H1 (cell line): ENCODE data around the gene POLR3F. TPM values are rescaled to one million over a fixed set of nuclear protein-coding genes. Genes with fewer than 3 reads are reported as not detected.

Source experiments
- CTCF ChIA-PET: fragments of 300-600 bp; sonication (Branson Sonifier 250); formaldehyde crosslinking; loops from one replicate; lab custom pipeline; 2021; ENCODE audit not compliant: partially characterized antibody; lab: Charles Lee
- POLR2A ChIA-PET: fragments of 300-600 bp; sonication (Branson Sonifier 250); formaldehyde crosslinking; loops from one replicate; lab custom pipeline; 2021; ENCODE audit warnings: inconsistent platforms; ENCODE audit not compliant: partially characterized antibody; lab: Charles Lee
- DNase-seq, 2 experiments: peaks; one replicate each; pipeline versions ENCODE4 v3.0.0 to v3.0.0-alpha.2; 2010 to 2022; ENCODE audit warnings: low spot score in 2 of 2, low read depth in 1 of 2, mixed read lengths in 1 of 2
- FAIRE-seq: peaks from 2 replicates; lab custom pipeline; 2011; peaks lifted over from hg19 to GRCh38; lab: Jason Lieb, UNC
- H2AFZ ChIP-seq: 2 replicates; pipeline ENCODE4 v1.8.1; 2012; ENCODE audit warnings: low read length, inconsistent platforms
- H2AK5ac ChIP-seq: 2 replicates; pipeline ENCODE4 v1.6.1; 2013; ENCODE audit warnings: low read depth, low read length
- H2BK120ac ChIP-seq: replicated peaks from 2 replicates; pipeline ENCODE3; 2013; ENCODE audit warnings: low read depth, low read length, inconsistent platforms
- H2BK12ac ChIP-seq: 2 replicates; pipeline ENCODE4 v1.6.1; 2013; ENCODE audit warnings: low read depth, low read length
- H2BK15ac ChIP-seq: 2 replicates; pipeline ENCODE4 v1.6.1; 2013; ENCODE audit warnings: low read length
- H2BK20ac ChIP-seq: 2 replicates; pipeline ENCODE4 v1.6.1; 2013; ENCODE audit warnings: low read length
- H2BK5ac ChIP-seq: 2 replicates; pipeline ENCODE4 v1.6.1; 2013; ENCODE audit warnings: low read depth, low read length
- H3K14ac ChIP-seq: 2 replicates; pipeline ENCODE4 v1.6.1; 2013; ENCODE audit warnings: inconsistent platforms; ENCODE audit not compliant: insufficient read length
- H3K18ac ChIP-seq: 2 replicates; pipeline ENCODE4 v1.6.1; 2013; ENCODE audit warnings: low read length; ENCODE audit errors: extremely low read depth
- H3K23ac ChIP-seq: 2 replicates; pipeline ENCODE4 v1.6.1; 2013; ENCODE audit warnings: inconsistent platforms; ENCODE audit not compliant: insufficient read length
- H3K23me2 ChIP-seq: 2 replicates; pipeline ENCODE4 v1.6.1; 2013; ENCODE audit warnings: low read depth, low read length
- H3K27ac ChIP-seq: 2 replicates; pipeline ENCODE4 v1.6.1; 2011; ENCODE audit warnings: low read depth, low read length, inconsistent platforms
- H3K27me3 ChIP-seq, 4 experiments: replicated peaks in 1 of 4; 1 replicate in 1 of 4; 2 replicates in 3 of 4; pipeline versions ENCODE4 v1.6.1 to v1.8.1; 2011 to 2013; ENCODE audit warnings: low read length in 3 of 4, mild to moderate bottlenecking in 3 of 4, inconsistent platforms in 2 of 4, mixed read lengths in 2 of 4, moderate library complexity in 1 of 4; ENCODE audit not compliant: control insufficient read depth in 3 of 4, insufficient read depth in 3 of 4; ENCODE audit errors: extremely low read depth in 1 of 4
- H3K36me3 ChIP-seq, 4 experiments: 2 replicates each; pipeline versions ENCODE4 v1.6.1 to v1.8.1; 2011 to 2013; ENCODE audit warnings: mild to moderate bottlenecking in 4 of 4, low read length in 3 of 4, moderate library complexity in 2 of 4, control low read depth in 1 of 4, inconsistent platforms in 1 of 4; ENCODE audit not compliant: insufficient read depth in 4 of 4, control insufficient read depth in 2 of 4
- H3K4ac ChIP-seq: replicated peaks from 2 replicates; pipeline ENCODE3; 2013; ENCODE audit warnings: low read length, low read depth, mixed read lengths, inconsistent platforms; ENCODE audit not compliant: insufficient read length
- H3K4me1 ChIP-seq, 4 experiments: replicated peaks in 1 of 4; 1 replicate in 1 of 4; 2 replicates in 3 of 4; pipeline versions ENCODE4 v1.6.1 to v1.8.1; 2011 to 2013; ENCODE audit warnings: low read length in 3 of 4, inconsistent platforms in 2 of 4, mixed read lengths in 1 of 4; ENCODE audit not compliant: insufficient read depth in 4 of 4, control insufficient read depth in 3 of 4
- H3K4me2 ChIP-seq, 2 experiments: 2 replicates each; pipeline versions ENCODE4 v1.6.1 to v1.8.1; 2011 to 2013; ENCODE audit warnings: low read depth in 2 of 2, low read length in 2 of 2, control low read depth in 1 of 2, inconsistent platforms in 1 of 2, mild to moderate bottlenecking in 1 of 2; ENCODE audit not compliant: insufficient read depth in 1 of 2
- H3K4me3 ChIP-seq, 4 experiments: fragments of 200-600, 300-600 bp in 1 of 4; sonication (generic), shearing (Covaris generic), sonication (Bioruptor Twin) in 1 of 4; 2 replicates each; pipeline versions ENCODE4 v1.5.1 to v1.8.1; 2011 to 2016; ENCODE audit warnings: low read length in 4 of 4, low read depth in 3 of 4, control low read depth in 2 of 4, inconsistent platforms in 2 of 4, mild to moderate bottlenecking in 2 of 4, mixed read lengths in 1 of 4, moderate library complexity in 1 of 4; ENCODE audit not compliant: insufficient read depth in 2 of 4; ENCODE audit errors: extremely low read depth in 1 of 4
- H3K56ac ChIP-seq: replicated peaks from 2 replicates; pipeline ENCODE3; 2013; ENCODE audit warnings: low read depth, mild to moderate bottlenecking, mixed read lengths, low read length, inconsistent platforms; ENCODE audit not compliant: insufficient read length
- H3K79me1 ChIP-seq: 2 replicates; pipeline ENCODE4 v1.6.1; 2013; ENCODE audit warnings: low read depth, low read length, control low read depth
- H3K79me2 ChIP-seq, 2 experiments: 2 replicates each; pipeline versions ENCODE4 v1.6.1 to v1.8.1; 2012 to 2013; ENCODE audit warnings: low read length in 2 of 2, mild to moderate bottlenecking in 2 of 2, inconsistent platforms in 1 of 2; ENCODE audit not compliant: insufficient read depth in 2 of 2, control insufficient read depth in 1 of 2
- H3K9ac ChIP-seq, 4 experiments: replicated peaks in 1 of 4; 1 replicate in 1 of 4; 2 replicates in 3 of 4; pipeline versions ENCODE4 v1.6.1 to v1.8.1; 2011 to 2013; ENCODE audit warnings: low read depth in 3 of 4, low read length in 3 of 4, control low read depth in 2 of 4, mild to moderate bottlenecking in 2 of 4, moderate library complexity in 2 of 4, inconsistent platforms in 1 of 4; ENCODE audit errors: extremely low read depth in 1 of 4
- H3K9me3 ChIP-seq, 2 experiments: 2 replicates each; pipeline versions ENCODE4 v1.6.1 to v1.8.1; 2012 to 2013; ENCODE audit warnings: mild to moderate bottlenecking in 2 of 2, moderate library complexity in 2 of 2, control low read depth in 1 of 2, inconsistent platforms in 1 of 2, low read depth in 1 of 2, low read length in 1 of 2, mixed read lengths in 1 of 2; ENCODE audit not compliant: insufficient read depth in 2 of 2
- H4K20me1 ChIP-seq, 2 experiments: replicated peaks in 1 of 2; 2 replicates each; pipeline versions ENCODE3 to v1.8.1; 2011 to 2013; ENCODE audit warnings: inconsistent platforms in 2 of 2, low read length in 2 of 2, mild to moderate bottlenecking in 1 of 2; ENCODE audit not compliant: insufficient read depth in 2 of 2, control insufficient read depth in 1 of 2
- H4K5ac ChIP-seq: 2 replicates; pipeline ENCODE4 v1.6.1; 2013; ENCODE audit warnings: low read length, low read depth, mixed read lengths, inconsistent platforms; ENCODE audit not compliant: insufficient read length
- H4K8ac ChIP-seq: 2 replicates; pipeline ENCODE4 v1.8.0; 2013; ENCODE audit warnings: mild to moderate bottlenecking, moderate library complexity, low read length, inconsistent platforms; ENCODE audit not compliant: insufficient read depth; ENCODE audit errors: extremely low read depth
- H4K91ac ChIP-seq: replicated peaks from 2 replicates; pipeline ENCODE3; 2013; ENCODE audit warnings: low read length, mixed read lengths, inconsistent platforms; ENCODE audit not compliant: insufficient read length
- CBX8 ChIP-seq: fragments of 300-800, 300-1000 bp; sonication (generic); IDR thresholded peaks from 2 replicates; pipeline ENCODE4 v1.7.1; 2016; ENCODE audit warnings: low read depth, low read length, borderline replicate concordance
- NANOG ChIP-seq: IDR thresholded peaks from 2 replicates; pipeline ENCODE4 v1.6.1; 2011; ENCODE audit warnings: low read length, low read depth, mild to moderate bottlenecking, inconsistent platforms; ENCODE audit not compliant: insufficient read depth, poor library complexity, severe bottlenecking
- SAP30 ChIP-seq: fragments of 300-600 bp; sonication (generic); IDR thresholded peaks from 2 replicates; pipeline ENCODE4 v1.7.1; 2012; ENCODE audit warnings: low read length, moderate library complexity, mild to moderate bottlenecking, inconsistent platforms; ENCODE audit not compliant: insufficient read depth, insufficient replicate concordance
- WGBS, 2 experiments: shearing (Covaris generic) in 1 of 2; methylation state at CpG; one replicate each; pipeline versions ENCODE4 v1.1.6 to v1.1.7; 2013 to 2015; ENCODE audit warnings: low lambda C conversion rate in 2 of 2, mixed read lengths in 2 of 2, inconsistent platforms in 1 of 2, low coverage in 1 of 2, missing lambda C conversion rate in 1 of 2; ENCODE audit not compliant: insufficient replicate concordance in 2 of 2, insufficient coverage in 1 of 2, insufficient read length in 1 of 2; ENCODE audit errors: extremely low coverage in 1 of 2, missing lambda C conversion rate in 1 of 2; 5-methylcytosine and 5-hydroxymethylcytosine counted together
- polyA plus RNA-seq, 7 experiments: library from polyadenylated mRNA; depleted of rRNA in 3 of 7; stranded (reverse) in 5 of 7; unstranded in 2 of 7; fragments of >200 nt in 5 of 7; fragments of 200-250 nt in 2 of 7; gene quantifications; 1 replicate in 5 of 7; 2 replicates in 1 of 7; 4 replicates in 1 of 7; pipeline versions ENCODE4 v1.2.1 to v1.2.3, GENCODE V29; 2011 to 2013; ENCODE audit warnings: missing spikeins in 2 of 7, mixed read lengths in 2 of 7
- total RNA-seq: library from RNA; stranded (reverse); fragmentation: NEBNext Ultra II Directional; extraction: Animal tissue kit (Norgen Biotek cat#: 25700); gene quantifications from 2 replicates; pipeline ENCODE4 v1.2.1, GENCODE V29; 2021
- TF ChIP-seq, protein P1 (sequence below): IDR thresholded peaks from 2 replicates; pipeline ENCODE4 v1.6.1; 2011; ENCODE audit warnings: low read depth, mild to moderate bottlenecking, low read length; ENCODE audit not compliant: insufficient read depth

Gene POLR3F
- total and polyA plus RNA-seq, 2 of the 8 experiments (the other 6 are each of a cell fraction or from before 2014, with no cell fraction given), result 5.7 to 14.0 TPM

DNA sequence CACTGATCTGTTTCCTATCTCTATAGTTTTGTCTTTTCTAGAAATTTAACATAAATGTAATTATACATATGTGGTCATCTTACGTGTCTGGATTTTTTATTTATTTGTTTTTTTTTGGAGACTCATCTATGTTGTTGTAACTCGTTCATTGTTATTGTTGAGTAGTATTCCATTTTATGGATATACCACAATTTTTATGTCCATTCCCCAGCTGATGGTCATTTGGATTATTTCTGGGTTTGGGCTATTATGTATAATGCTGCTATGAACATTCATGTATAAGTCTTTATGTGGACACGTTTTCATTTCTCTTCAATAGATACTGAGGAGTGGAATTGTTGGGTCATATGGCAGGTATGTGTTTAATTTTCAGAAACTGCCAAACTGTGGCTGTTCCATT is 10.6 kb upstream of the POLR3F start:
- Histone ChIP-seq H3K36me3 (no peaks in the 10 kb centered on the region), H2BK12ac (no peak overlapping the region), H3K14ac (no peak overlapping the region), H3K79me1 (no peaks in the 10 kb centered on the region), H3K18ac (no peak overlapping the region)
- no peak for FAIRE-seq
- WGBS, 2 experiments, result 86% methylated on average over 3 of the region's 3 CpGs; no CpG with 5 or more reads in 1 of the 2 experiments
- no peak for TF ChIP-seq NANOG
- TF ChIP-seq SAP30, result no peak
- no peak for TF ChIP-seq CBX8
- TF ChIP-seq, protein P1, sequence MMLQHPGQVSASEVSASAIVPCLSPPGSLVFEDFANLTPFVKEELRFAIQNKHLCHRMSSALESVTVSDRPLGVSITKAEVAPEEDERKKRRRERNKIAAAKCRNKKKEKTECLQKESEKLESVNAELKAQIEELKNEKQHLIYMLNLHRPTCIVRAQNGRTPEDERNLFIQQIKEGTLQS, result no peak
- TF ChIP-seq, all 59 proteins: peak for 0
- no peak overlapping the region for H4K91ac ChIP-seq
- H2AFZ ChIP-seq, result no peak overlapping the region
- H2BK5ac ChIP-seq, result no peak overlapping the region
- no peak overlapping the region for H3K4ac ChIP-seq
- no peak overlapping the region for H4K8ac ChIP-seq
- DNase-seq, result no peak
- CTCF ChIA-PET, result interaction anchor here (1.5 kb wide), 2 partner anchors 11 to 19 kb away, joined by 3 to 5 read pairs; no protein-coding TSS in a partner anchor
- POLR2A ChIA-PET, result no interaction called here
- no peaks in the 10 kb centered on the region for H3K27me3 ChIP-seq
- no peak overlapping the region for H3K9ac ChIP-seq
- no peak overlapping the region for H3K27ac ChIP-seq
- no peaks in the 10 kb centered on the region for H3K4me1 ChIP-seq
- H3K4me2 ChIP-seq, result no peak overlapping the region
- no peak overlapping the region for H2BK120ac ChIP-seq
- H2BK15ac ChIP-seq, result no peak overlapping the region
- H4K20me1 ChIP-seq, result no peaks in the 10 kb centered on the region
- H3K79me2 ChIP-seq, result no peaks in the 10 kb centered on the region
- H2AK5ac ChIP-seq, result no peak overlapping the region
- H2BK20ac ChIP-seq, result no peak overlapping the region
- H3K23me2 ChIP-seq, result no peaks in the 10 kb centered on the region
- H4K5ac ChIP-seq, result no peak overlapping the region
- H3K4me3 ChIP-seq, result no peak overlapping the region
- no peak overlapping the region for H3K23ac ChIP-seq
- H3K9me3 ChIP-seq, result peaks cover 0 to 5% of the 10 kb centered on the region in 2 experiments; a peak in 1 of 4 replicates
- H3K56ac ChIP-seq, result no peak overlapping the region
